MM.1S (cell line): Measurements from ENCODE around the gene ABHD15.

Experiments used
- DNase-seq: peaks from one replicate; pipeline ENCODE4 v3.0.0-alpha.2; 2015
- H2AFZ ChIP-seq: fragments of 300-600 bp; sonication (generic); 2 replicates; pipeline ENCODE4 v1.6.0; 2016; ENCODE audit warnings: antibody characterized with exemption, low read length
- H3F3A ChIP-seq: fragments of 300-600 bp; sonication (generic); 2 replicates; pipeline ENCODE4 v1.6.1; 2016; ENCODE audit warnings: mild to moderate bottlenecking, antibody characterized with exemption, low read length, moderate library complexity, mixed read lengths; ENCODE audit not compliant: insufficient read depth
- H3K27ac ChIP-seq: fragments of 300-600 bp; sonication (generic); 2 replicates; pipeline ENCODE4 v1.5.1; 2016; ENCODE audit warnings: mild to moderate bottlenecking, low read length
- H3K27me3 ChIP-seq: fragments of 300-600 bp; sonication (generic); replicated peaks from 2 replicates; pipeline ENCODE4 v1.6.0; 2016; ENCODE audit warnings: low read length; ENCODE audit not compliant: insufficient read depth
- H3K36me3 ChIP-seq: fragments of 300-600 bp; sonication (generic); replicated peaks from 2 replicates; pipeline ENCODE4 v1.6.1; 2016; ENCODE audit warnings: mild to moderate bottlenecking, low read length, mixed read lengths; ENCODE audit not compliant: insufficient read depth
- H3K4me1 ChIP-seq: fragments of 300-600 bp; sonication (generic); 2 replicates; pipeline ENCODE4 v1.6.1; 2016; ENCODE audit warnings: low read length, mixed read lengths
- H3K4me2 ChIP-seq: fragments of 300-600 bp; sonication (generic); 2 replicates; pipeline ENCODE4 v1.6.0; 2016; ENCODE audit warnings: low read depth, low read length
- H3K4me3 ChIP-seq: fragments of 300-600 bp; sonication (generic); 2 replicates; pipeline ENCODE4 v1.5.1; 2016; ENCODE audit warnings: low read length, mixed read lengths
- H3K79me2 ChIP-seq: fragments of 300-600 bp; sonication (generic); 2 replicates; pipeline ENCODE4 v1.6.1; 2016; ENCODE audit warnings: mixed run types, low read length, mixed read lengths
- H3K9ac ChIP-seq: fragments of 300-600 bp; sonication (generic); 2 replicates; pipeline ENCODE4 v1.6.1; 2016; ENCODE audit warnings: low read length, mixed read lengths
- H3K9me2 ChIP-seq: fragments of 300-600 bp; sonication (generic); replicated peaks from 2 replicates; pipeline ENCODE4 v1.6.1; 2016; ENCODE audit warnings: mild to moderate bottlenecking, low read length, mixed read lengths; ENCODE audit not compliant: insufficient read depth
- H3K9me3 ChIP-seq: fragments of 300-600 bp; sonication (generic); replicated peaks from 2 replicates; pipeline ENCODE4 v1.6.1; 2016; ENCODE audit warnings: mild to moderate bottlenecking, low read length, mixed read lengths; ENCODE audit not compliant: insufficient read depth
- H4K20me1 ChIP-seq: fragments of 300-600 bp; sonication (generic); 2 replicates; pipeline ENCODE4 v1.6.1; 2016; ENCODE audit warnings: mild to moderate bottlenecking, low read length, moderate library complexity, mixed read lengths; ENCODE audit not compliant: insufficient read depth
- CTCF ChIP-seq: fragments of 300-600 bp; sonication (generic); IDR thresholded peaks from 2 replicates; pipeline ENCODE4 v1.5.1; 2016; ENCODE audit warnings: antibody characterized with exemption, low read length, mixed read lengths
- EZH2 ChIP-seq: fragments of 300-600 bp; sonication (generic); optimal IDR thresholded peaks from 2 replicates; pipeline ENCODE3; 2017; ENCODE audit warnings: low read depth, mild to moderate bottlenecking, antibody characterized with exemption, low read length, mixed read lengths
- EZH2phosphoT487 ChIP-seq: fragments of 300-600 bp; sonication (generic); IDR thresholded peaks from 2 replicates; pipeline ENCODE4 v1.6.1; 2018; ENCODE audit warnings: antibody characterized with exemption, low read length

Gene ABHD15

GRCh38 chr17:29610395-29610794 is 43.6 kb upstream of the ABHD15 start:
- H3K4me3 ChIP-seq, result no peak overlapping the region
- H4K20me1 ChIP-seq, result no peaks in the 10 kb centered on the region
- no peak overlapping the region for H3K27ac ChIP-seq
- peaks cover 13% of the 10 kb centered on the region; the same call in 1 of the 2 replicates for H3K4me1 ChIP-seq
- H3K79me2 ChIP-seq, result no peaks in the 10 kb centered on the region
- H3K27me3 ChIP-seq, result peaks cover 4% of the 10 kb centered on the region; the same call in 1 of the 2 replicates
- DNase-seq, result no peak
- H3F3A ChIP-seq, result no peaks in the 10 kb centered on the region
- no peak for TF ChIP-seq EZH2
- no peak overlapping the region for H3K4me2 ChIP-seq
- H3K9me3 ChIP-seq, result no peaks in the 10 kb centered on the region
- H3K9ac ChIP-seq, result no peak overlapping the region
- H2AFZ ChIP-seq, result no peak overlapping the region
- H3K36me3 ChIP-seq, result no peaks in the 10 kb centered on the region
- H3K9me2 ChIP-seq, result no peaks in the 10 kb centered on the region

DNA sequence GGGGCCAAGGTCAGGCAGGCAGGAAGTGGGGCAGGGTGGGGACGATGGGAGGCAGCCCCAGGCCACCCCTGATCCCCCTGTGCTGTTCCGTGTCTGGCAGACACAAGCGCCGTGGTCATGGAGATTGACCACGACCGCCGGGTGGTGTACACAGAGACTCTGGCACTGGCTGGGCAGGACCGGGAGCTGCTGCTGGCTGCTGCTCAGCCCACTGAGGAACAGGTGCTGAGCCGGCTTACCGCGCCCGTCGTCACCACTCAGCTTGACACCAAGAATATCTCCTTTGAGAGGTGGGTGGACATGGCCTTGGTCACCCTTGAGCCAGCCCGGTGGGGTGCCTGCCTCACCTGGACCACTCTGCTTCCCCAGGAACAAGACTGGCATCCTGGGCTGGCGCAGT is 42.1 kb upstream of the ABHD15 start:
- Histone ChIP-seq H3K4me2 (no peak overlapping the region), H2AFZ (no peak overlapping the region), H3K27me3 (no peaks in the 10 kb centered on the region), H3K79me2 (no peaks in the 10 kb centered on the region), H3K27ac (no peak overlapping the region), H3K36me3 (no peaks in the 10 kb centered on the region), H3K9me3 (no peaks in the 10 kb centered on the region), H4K20me1 (no peaks in the 10 kb centered on the region), H3K9ac (no peak overlapping the region), H3K4me3 (no peak overlapping the region), H3F3A (no peaks in the 10 kb centered on the region), H3K4me1 (0 out of 2 replicates have a peak, but pooled peaks cover 3% of the 10 kb centered on the region), H3K9me2 (no peaks in the 10 kb centered on the region)
- no peak for DNase-seq
- TF ChIP-seq EZH2phosphoT487 (no peak), EZH2 (no peak), CTCF (no peak)

DNA sequence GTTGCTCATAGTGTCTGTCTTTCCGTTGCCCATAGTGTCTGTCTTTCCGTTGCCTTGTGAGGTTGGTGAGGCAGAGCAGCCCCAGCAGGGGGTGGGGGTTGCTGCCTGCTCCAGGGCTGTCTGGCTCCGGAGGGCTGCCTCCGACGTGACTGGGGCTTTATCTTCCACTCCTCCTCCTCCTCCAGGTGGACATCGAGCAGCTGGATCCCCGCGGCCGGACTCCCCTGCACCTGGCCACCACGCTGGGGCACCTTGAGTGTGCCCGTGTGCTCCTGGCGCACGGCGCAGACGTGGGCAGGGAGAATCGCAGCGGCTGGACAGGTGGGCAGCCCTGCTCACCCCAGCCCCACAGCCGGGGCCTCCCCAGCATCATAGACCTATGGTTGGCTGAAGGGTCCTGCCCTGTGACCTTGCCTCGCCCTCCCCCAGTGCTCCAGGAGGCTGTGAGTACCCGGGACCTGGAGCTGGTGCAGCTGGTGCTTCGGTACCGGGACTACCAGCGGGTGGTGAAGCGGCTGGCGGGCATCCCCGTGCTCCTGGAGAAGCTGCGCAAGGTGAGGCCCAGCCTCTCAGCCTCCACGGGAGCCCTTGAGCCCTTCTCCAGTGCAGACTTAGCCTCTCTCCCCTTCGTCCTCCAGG is 40.8 kb upstream of the ABHD15 start:
- no peak for TF ChIP-seq CTCF
- no peak for TF ChIP-seq EZH2phosphoT487
- no peak for TF ChIP-seq EZH2
- Histone ChIP-seq H2AFZ (no peak overlapping the region), H3K4me3 (no peak overlapping the region), H3K27ac (no peak overlapping the region), H3K27me3 (no peaks in the 10 kb centered on the region), H3K4me2 (no peak overlapping the region), H4K20me1 (no peaks in the 10 kb centered on the region), H3K9me3 (no peaks in the 10 kb centered on the region), H3K9me2 (no peaks in the 10 kb centered on the region), H3K4me1 (no peaks in the 10 kb centered on the region), H3F3A (no peaks in the 10 kb centered on the region), H3K79me2 (no peaks in the 10 kb centered on the region), H3K9ac (no peak overlapping the region), H3K36me3 (no peaks in the 10 kb centered on the region)
- DNase-seq, result no peak

GRCh38 chr17:29603109-29603674 is 36.4 kb upstream of the ABHD15 start:
- H3K79me2 ChIP-seq, result no peaks in the 10 kb centered on the region
- no peaks in the 10 kb centered on the region for H3K36me3 ChIP-seq
- TF ChIP-seq CTCF, result no peak
- TF ChIP-seq EZH2phosphoT487, result no peak
- no peak for TF ChIP-seq EZH2
- no peak overlapping the region for H2AFZ ChIP-seq
- no peak for DNase-seq
- H3K9me2 ChIP-seq, result no peaks in the 10 kb centered on the region
- H3K27ac ChIP-seq, result no peak overlapping the region
- no peaks in the 10 kb centered on the region for H3K27me3 ChIP-seq
- no peaks in the 10 kb centered on the region for H3K9me3 ChIP-seq
- H4K20me1 ChIP-seq, result no peaks in the 10 kb centered on the region
- no peak overlapping the region for H3K4me3 ChIP-seq
- no peak overlapping the region for H3K4me2 ChIP-seq
- H3K4me1 ChIP-seq, result peaks cover 14% of the 10 kb centered on the region
- H3F3A ChIP-seq, result 0 out of 2 replicates have a peak, but pooled peaks cover 5% of the 10 kb centered on the region
- H3K9ac ChIP-seq, result no peak overlapping the region
